HG03280 (cell line): ENCODE data around the gene CNOT6.
"Not testable (repeated sequence)": the region's sequence is repeated elsewhere in the genome, so short reads cannot be mapped to it uniquely, and the experiment has no call there.

ENCODE experiments used
- ATAC-seq: cut with Tn5 transposase; IDR thresholded peaks from one replicate; pipeline ENCODE4 v1.9.1; 2021; ENCODE audit warnings: mild to moderate bottlenecking, moderate library complexity; ENCODE audit not compliant: unreplicated experiment

The CNOT6 gene

GRCh38 chr5:180470966-180471582 is 23.1 kb upstream of the CNOT6 start:
- ATAC-seq: no peak

- ATAC-seq: no peak
Observed at GRCh38 chr5:180471866-180472265, 22.3 kb upstream of the CNOT6 start.

GRCh38 chr5:180472269-180472668 is 21.9 kb upstream of the CNOT6 start:
- ATAC-seq: no peak

GRCh38 chr5:180473386-180473785 is 20.8 kb upstream of the CNOT6 start:
- ATAC-seq: not testable (repeated sequence)

GRCh38 chr5:180474569-180474968 is 19.6 kb upstream of the CNOT6 start:
- no peak for ATAC-seq

- not testable (repeated sequence) for ATAC-seq
Observed at GRCh38 chr5:180475969-180476524, 18.1 kb upstream of the CNOT6 start.

GRCh38 chr5:180484813-180485212 is 9.4 kb upstream of the CNOT6 start:
- ATAC-seq: no peak

- ATAC-seq: no peak
Observed at GRCh38 chr5:180486636-180487149, 7.5 kb upstream of the CNOT6 start.

GRCh38 chr5:180487556-180487955 is 6.6 kb upstream of the CNOT6 start:
- ATAC-seq: no peak

- no peak for ATAC-seq
Observed at GRCh38 chr5:180491496-180491895, 2.7 kb upstream of the CNOT6 start.

GRCh38 chr5:180492226-180492903 is 1.8 kb upstream of the CNOT6 start:
- ATAC-seq: no peak

- ATAC-seq: peak; percentile 42
Observed at GRCh38 chr5:180494510-180495181, 467 bp downstream of the CNOT6 start.

GRCh38 chr5:180495292-180495691 is 1.1 kb downstream of the CNOT6 start:
- no peak for ATAC-seq

GRCh38 chr5:180495991-180496741 is 2.0 kb downstream of the CNOT6 start:
- no peak for ATAC-seq

- not testable (repeated sequence) for ATAC-seq
Observed at GRCh38 chr5:180496806-180497205, 2.6 kb downstream of the CNOT6 start.

- not testable (repeated sequence) for ATAC-seq
Observed at GRCh38 chr5:180497865-180498264, 3.7 kb downstream of the CNOT6 start.

GRCh38 chr5:180498378-180498777 is 4.2 kb downstream of the CNOT6 start:
- no peak for ATAC-seq

GRCh38 chr5:180499684-180500083 is 5.5 kb downstream of the CNOT6 start:
- ATAC-seq: no peak

GRCh38 chr5:180500300-180500699 is 6.1 kb downstream of the CNOT6 start:
- not testable (repeated sequence) for ATAC-seq

GRCh38 chr5:180507661-180508060 is 13.5 kb downstream of the CNOT6 start:
- no peak for ATAC-seq

- no peak for ATAC-seq
Observed at GRCh38 chr5:180515294-180515693, 21.1 kb downstream of the CNOT6 start.
